Endothelial cell of umbilical vein (primary cell): Measurements from ENCODE around the gene BRD2. TPM values are rescaled to one million over a fixed set of nuclear protein-coding genes. Genes with fewer than 3 reads are reported as not detected.

Experiments used
- BruUV-seq: library from RNA; stranded (reverse); fragments of 400-500 nt; replicated peaks from 2 replicates; lab custom pipeline; 2021; lab: Mats Ljungman, UMichigan
- CTCF ChIA-PET: fragments of 300-600, 350-600 bp; sonication (Branson Sonifier 250); formaldehyde crosslinking; loops from one replicate; lab custom pipeline; 2021; ENCODE audit warnings: antibody characterized with exemption, inconsistent platforms; lab: Charles Lee
- POLR2A ChIA-PET: fragments of 300-600, 350-600 bp; sonication (Branson Sonifier 250); formaldehyde crosslinking; loops from one replicate; lab custom pipeline; 2021; ENCODE audit warnings: antibody characterized with exemption, inconsistent platforms; lab: Charles Lee
- DNase-seq: peaks from one replicate; pipeline ENCODE4 v3.0.0-alpha.2; 2011; ENCODE audit warnings: low read depth, low spot score
- FAIRE-seq: peaks from 2 replicates; lab custom pipeline; 2011; peaks lifted over from hg19 to GRCh38; lab: Jason Lieb, UNC
- H2AFZ ChIP-seq: 2 replicates; pipeline ENCODE4 v1.6.0; 2012; ENCODE audit warnings: low read depth, low read length, control low read depth, inconsistent platforms
- H3K27ac ChIP-seq: 2 replicates; pipeline ENCODE4 v1.5.1; 2011; ENCODE audit warnings: low read depth, mild to moderate bottlenecking, control low read depth, low read length, moderate library complexity; ENCODE audit not compliant: insufficient read depth
- H3K27me3 ChIP-seq, 2 experiments: 2 replicates each; pipeline versions ENCODE4 v1.6.0 to v1.6.1; 2011; ENCODE audit warnings: low read length in 2 of 2, mixed read lengths in 1 of 2; ENCODE audit not compliant: control insufficient read depth in 2 of 2, insufficient read depth in 2 of 2
- H3K36me3 ChIP-seq, 2 experiments: 2 replicates in 1 of 2; 3 replicates in 1 of 2; pipeline ENCODE4 v1.5.1; 2011; ENCODE audit warnings: low read length in 2 of 2, mild to moderate bottlenecking in 1 of 2, moderate library complexity in 1 of 2; ENCODE audit not compliant: control insufficient read depth in 2 of 2, insufficient read depth in 2 of 2; ENCODE audit errors: extremely low read depth in 1 of 2
- H3K4me1 ChIP-seq: 3 replicates; pipeline ENCODE4 v1.5.1; 2011; ENCODE audit warnings: mild to moderate bottlenecking, low read length; ENCODE audit not compliant: control insufficient read depth, insufficient read depth; ENCODE audit errors: extremely low read depth
- H3K4me2 ChIP-seq: 2 replicates; pipeline ENCODE4 v1.6.1; 2011; ENCODE audit warnings: low read length, control low read depth, mixed read lengths; ENCODE audit not compliant: insufficient read depth
- H3K4me3 ChIP-seq, 3 experiments: fragments of 200-600 bp in 1 of 3; sonication (generic), shearing (Covaris generic) in 1 of 3; replicated peaks in 1 of 3; 2 replicates each; pipeline ENCODE4 v1.5.1; 2011 to 2016; ENCODE audit warnings: control low read depth in 3 of 3, low read length in 3 of 3, mild to moderate bottlenecking in 2 of 3, inconsistent platforms in 1 of 3, low read depth in 1 of 3, moderate library complexity in 1 of 3; ENCODE audit not compliant: insufficient read depth in 1 of 3
- H3K79me2 ChIP-seq: 2 replicates; pipeline ENCODE4 v1.6.0; 2012; ENCODE audit warnings: low read length, inconsistent platforms; ENCODE audit not compliant: control insufficient read depth, insufficient read depth
- H3K9ac ChIP-seq: replicated peaks from 2 replicates; pipeline ENCODE3; 2011; ENCODE audit warnings: low read length, control low read depth; ENCODE audit not compliant: insufficient read depth; ENCODE audit errors: extremely low read depth
- H3K9me1 ChIP-seq: replicated peaks from 3 replicates; pipeline ENCODE4 v1.6.0; 2011; ENCODE audit warnings: mild to moderate bottlenecking, low read length; ENCODE audit not compliant: control insufficient read depth, insufficient read depth; ENCODE audit errors: extremely low read depth
- H3K9me3 ChIP-seq: replicated peaks from 2 replicates; pipeline ENCODE4 v1.5.1; 2012; ENCODE audit warnings: low read length, inconsistent platforms; ENCODE audit not compliant: control insufficient read depth, insufficient read depth
- H4K20me1 ChIP-seq: replicated peaks from 2 replicates; pipeline ENCODE3; 2011; ENCODE audit warnings: mild to moderate bottlenecking, low read length; ENCODE audit not compliant: control insufficient read depth, insufficient read depth; ENCODE audit errors: extremely low read depth
- CTCF ChIP-seq, 2 donors: IDR thresholded peaks; 1 replicate in 1 of 2; 2 replicates in 1 of 2; pipeline ENCODE4 v1.5.1; 2011; ENCODE audit warnings: low read length in 2 of 2, mild to moderate bottlenecking in 2 of 2, moderate library complexity in 2 of 2, control low read depth in 1 of 2, inconsistent platforms in 1 of 2, low read depth in 1 of 2; ENCODE audit not compliant: insufficient read depth in 1 of 2; ENCODE audit errors: extremely low read depth in 1 of 2
- EZH2 ChIP-seq: IDR thresholded peaks from 2 replicates; pipeline ENCODE4 v1.6.1; 2012; ENCODE audit warnings: borderline replicate concordance, low read depth, mild to moderate bottlenecking, moderate library complexity, low read length, inconsistent platforms; ENCODE audit not compliant: severe bottlenecking
- FOS ChIP-seq: IDR thresholded peaks from 2 replicates; pipeline ENCODE4 v1.6.1; 2011; ENCODE audit warnings: mild to moderate bottlenecking, low read length, moderate library complexity, borderline replicate concordance; ENCODE audit not compliant: insufficient read depth
- GATA2 ChIP-seq: IDR thresholded peaks from 2 replicates; pipeline ENCODE4 v1.7.0; 2011; ENCODE audit warnings: low read depth, mild to moderate bottlenecking, moderate library complexity, mixed read lengths, low read length; ENCODE audit not compliant: insufficient read length, insufficient read depth
- JUN ChIP-seq: IDR thresholded peaks from 2 replicates; pipeline ENCODE4 v1.6.1; 2011; ENCODE audit warnings: borderline replicate concordance, low read depth; ENCODE audit not compliant: insufficient read length, insufficient read depth
- MAX ChIP-seq: IDR thresholded peaks from 2 replicates; pipeline ENCODE4 v1.6.1; 2011; ENCODE audit not compliant: insufficient read depth, insufficient read length
- MYC ChIP-seq: IDR thresholded peaks from one replicate; pipeline ENCODE4 v1.6.1; 2011; ENCODE audit warnings: mild to moderate bottlenecking, low read depth, low read length
- POLR2A ChIP-seq: IDR thresholded peaks from 2 replicates; pipeline ENCODE4 v1.6.1; 2012; ENCODE audit warnings: low read depth, mild to moderate bottlenecking, control low read depth, low read length
- POLR2AphosphoS5 ChIP-seq: IDR thresholded peaks from 2 replicates; pipeline ENCODE4 v1.6.1; 2012; ENCODE audit warnings: low read depth, mild to moderate bottlenecking, control low read depth, low read length, moderate library complexity; ENCODE audit not compliant: insufficient read depth
- dilution Hi-C: fragments of 300-500 bp; cut with MboI; formaldehyde crosslinking; loops from one replicate; pipeline ENCODE4 v1.15.0; 2019; ENCODE audit warnings: low sequenced_read_pairs; ENCODE audit not compliant: extremely low pct_ligation_motif_present
- intact Hi-C: fragments of 100-400 bp; cut with micrococcal nuclease; formaldehyde crosslinking; loops from one replicate; pipeline ENCODE4 v1.10.0; 2022
- polyA plus RNA-seq, 4 experiments: library from polyadenylated mRNA; depleted of rRNA in 3 of 4; stranded (reverse) in 3 of 4; unstranded in 1 of 4; fragments of >200 nt; gene quantifications; 2 replicates each; pipeline versions ENCODE4 v1.2.1 to v1.2.3, GENCODE V29; 2011 to 2012; ENCODE audit warnings: missing spikeins in 1 of 4
- total RNA-seq: library from RNA; stranded (reverse); gene quantifications from 2 replicates; pipeline ENCODE4 v1.2.3, GENCODE V29; 2021

BRD2 gene
- total and polyA plus RNA-seq, 2 donors (not counting 3 experiments of a cell fraction or from before 2014, with no cell fraction given), result 131 to 197 TPM

GRCh38 chr6:32995448-32995847 lies 27.1 kb downstream of the BRD2 start:
- ChIA-PET CTCF (interaction anchor here (1.0 to 1.2 kb wide), 2 partner anchors 11 to 62 kb away, joined by 3 to 5 read pairs; no protein-coding TSS in a partner anchor), POLR2A (no interaction called here)
- H3K4me2 ChIP-seq, result no peak overlapping the region
- no peak overlapping the region for H2AFZ ChIP-seq
- no peak overlapping the region for H3K4me3 ChIP-seq
- no peak overlapping the region for H3K9ac ChIP-seq
- no peak overlapping the region for H3K27ac ChIP-seq
- intact Hi-C loops, result no loop called here
- peaks cover 11% of the 10 kb centered on the region for H3K4me1 ChIP-seq
- no TSS peak for BruUV-seq
- H4K20me1 ChIP-seq, result no peaks in the 10 kb centered on the region
- FAIRE-seq (no peak), DNase-seq (no peak)
- no peaks in the 10 kb centered on the region for H3K36me3 ChIP-seq
- no peaks in the 10 kb centered on the region for H3K9me1 ChIP-seq
- no peaks in the 10 kb centered on the region for H3K9me3 ChIP-seq
- dilution Hi-C loops, result no loop called here
- H3K79me2 ChIP-seq, result no peaks in the 10 kb centered on the region
- TF ChIP-seq MYC (no peak), FOS (no peak), GATA2 (no peak), POLR2AphosphoS5 (no peak), POLR2A (no peak), EZH2 (no peak), CTCF (IDR thresholded peaks at IDR 0.05; ENCODE audit: extremely low read depth in 1 of 2, insufficient read depth in 1 of 2, low read depth in 1 of 2, low read length in 2 of 2) (no peak), MAX (no peak), JUN (no peak)
- H3K27me3 ChIP-seq, result peaks cover 9 to 16% of the 10 kb centered on the region in 2 experiments
